ENCODE results near the gene SCD. TPM values are rescaled to one million over a fixed set of nuclear protein-coding genes. Genes with fewer than 3 reads are reported as not detected.

The SCD gene
- total and polyA plus RNA-seq, 10 of the 15 experiments (the other 5 are each of a cell fraction or from before 2014, with no cell fraction given), result 68.7 to 279 (median 99.5) TPM

DNA sequence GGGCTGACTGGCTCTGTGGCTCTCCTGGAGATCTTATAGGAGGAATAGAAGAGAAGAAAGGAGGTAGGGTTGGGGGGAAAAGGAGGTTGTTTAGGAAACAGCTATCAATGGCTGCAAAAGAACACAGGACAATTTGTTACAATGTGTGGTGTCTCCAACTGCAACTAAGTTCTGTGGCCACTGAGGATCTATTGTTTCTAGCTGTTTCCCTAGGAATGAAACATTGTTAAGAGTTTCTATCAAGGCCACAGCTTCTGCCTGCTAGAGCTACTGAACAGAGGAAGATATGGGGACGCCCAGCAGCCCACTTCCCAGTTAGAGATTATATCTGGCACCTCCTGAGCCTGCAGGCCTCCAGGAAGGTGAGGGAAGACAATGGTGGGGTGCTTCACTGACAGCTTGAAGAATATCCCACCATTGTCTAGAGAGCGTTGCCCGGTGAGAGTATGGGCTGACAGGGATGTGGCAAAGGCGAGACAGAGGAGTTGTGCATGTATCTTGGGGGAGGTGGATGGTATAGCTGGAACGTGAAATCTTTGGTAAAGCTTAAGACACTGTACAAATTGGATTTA is 4.0 kb downstream of the SCD start:
- CTCF ChIA-PET, result interaction anchor here (0.9 to 7.7 kb wide), 7 partner anchors 8 to 160 kb away, joined by 4 to 91 read pairs (median 18); no protein-coding TSS in a partner anchor
- Histone ChIP-seq H3K9me3 (replicated peaks; ENCODE audit: control insufficient read depth, insufficient read depth, low read length) (no peaks in the 10 kb centered on the region), H3K27me3 (replicated peaks in 1 of 2; ENCODE audit: control insufficient read depth in 2 of 2, insufficient read depth in 2 of 2, low read length in 1 of 2) (no peaks in the 10 kb centered on the region), H2AFZ (ENCODE audit: control insufficient read depth, low read depth, low read length) (no peak overlapping the region), H3K79me2 (ENCODE audit: control insufficient read depth, insufficient read depth, low read length) (peaks cover 66% of the 10 kb centered on the region), H3K4me3 (peak overlapping the region; percentile 86; the same call in 1 of the 2 replicates), H3K4me1 (ENCODE audit: control insufficient read depth, insufficient read depth, low read length) (peaks cover 11% of the 10 kb centered on the region), H4K20me1 (ENCODE audit: control insufficient read depth, insufficient read depth) (peaks cover 4% of the 10 kb centered on the region; the same call in 1 of the 2 replicates), H3K9ac (ENCODE audit: control insufficient read depth, insufficient read depth, low read length) (no peak overlapping the region; the same call in 1 of the 2 replicates), H3K4me2 (ENCODE audit: control insufficient read depth, insufficient read depth) (peak overlapping the region; percentile 73), H3K27ac (ENCODE audit: control insufficient read depth, insufficient read depth) (no peak overlapping the region), H3K36me3 (ENCODE audit: control insufficient read depth in 2 of 2, insufficient read depth in 2 of 2, low read length in 1 of 2) (peaks cover 6 to 57% of the 10 kb centered on the region in 2 experiments)
- WGBS (ENCODE audit: insufficient coverage, insufficient replicate concordance, low lambda C conversion rate, missing lambda C conversion rate), result 82% methylated on average over 5 of the region's 5 CpGs
- no peak for DNase-seq (ENCODE audit: low read depth, low spot score)
- in situ Hi-C loops (cut with MboI), result no loop called here
- POLR2A ChIA-PET, result interaction anchor here (0.7 to 11.8 kb wide), 5 partner anchors 15 to 29 kb away, joined by 3 to 191 read pairs (median 18); partner anchors contain the start of gene PKD2L1
- BruUV-seq (replicated peaks), result no TSS peak
- SMC1A ChIA-PET (ENCODE audit: uncharacterized antibody, unreplicated experiment), result interaction anchor here (1.2 to 17.4 kb wide), 10 partner anchors 9 to 168 kb away, joined by 3 to 277 read pairs (median 18); no protein-coding TSS in a partner anchor
- TF ChIP-seq NFYA (IDR thresholded peaks at IDR 0.05; ENCODE audit: borderline replicate concordance, low read depth, low read length) (no peak), E4F1 (IDR thresholded peaks at IDR 0.05; ENCODE audit: borderline replicate concordance, partially characterized antibody) (no peak), RB1 (IDR thresholded peaks at IDR 0.05; ENCODE audit: borderline replicate concordance) (no peak), CHD1 (IDR thresholded peaks at IDR 0.05; ENCODE audit: low read depth, low read length) (no peak), CHD4 (IDR thresholded peaks at IDR 0.05) (no peak), POLR2AphosphoS2 (IDR thresholded peaks at IDR 0.05; ENCODE audit: low read depth, low read length) (no peak), SP1 (IDR thresholded peaks at IDR 0.05; ENCODE audit: low read depth, low read length) (no peak), SUPT20H (IDR thresholded peaks at IDR 0.05; ENCODE audit: borderline replicate concordance, control insufficient read depth, low read depth, low read length) (no peak), MEF2B (IDR thresholded peaks at IDR 0.05; ENCODE audit: partially characterized antibody, poor library complexity, severe bottlenecking) (no peak), CREM (IDR thresholded peaks at IDR 0.05; ENCODE audit: low read depth) (no peak)
- TF ChIP-seq, protein P1, sequence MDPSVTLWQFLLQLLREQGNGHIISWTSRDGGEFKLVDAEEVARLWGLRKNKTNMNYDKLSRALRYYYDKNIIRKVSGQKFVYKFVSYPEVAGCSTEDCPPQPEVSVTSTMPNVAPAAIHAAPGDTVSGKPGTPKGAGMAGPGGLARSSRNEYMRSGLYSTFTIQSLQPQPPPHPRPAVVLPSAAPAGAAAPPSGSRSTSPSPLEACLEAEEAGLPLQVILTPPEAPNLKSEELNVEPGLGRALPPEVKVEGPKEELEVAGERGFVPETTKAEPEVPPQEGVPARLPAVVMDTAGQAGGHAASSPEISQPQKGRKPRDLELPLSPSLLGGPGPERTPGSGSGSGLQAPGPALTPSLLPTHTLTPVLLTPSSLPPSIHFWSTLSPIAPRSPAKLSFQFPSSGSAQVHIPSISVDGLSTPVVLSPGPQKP (IDR thresholded peaks at IDR 0.05; ENCODE audit: low read depth, low read length), result no peak
- TF ChIP-seq, protein P2, sequence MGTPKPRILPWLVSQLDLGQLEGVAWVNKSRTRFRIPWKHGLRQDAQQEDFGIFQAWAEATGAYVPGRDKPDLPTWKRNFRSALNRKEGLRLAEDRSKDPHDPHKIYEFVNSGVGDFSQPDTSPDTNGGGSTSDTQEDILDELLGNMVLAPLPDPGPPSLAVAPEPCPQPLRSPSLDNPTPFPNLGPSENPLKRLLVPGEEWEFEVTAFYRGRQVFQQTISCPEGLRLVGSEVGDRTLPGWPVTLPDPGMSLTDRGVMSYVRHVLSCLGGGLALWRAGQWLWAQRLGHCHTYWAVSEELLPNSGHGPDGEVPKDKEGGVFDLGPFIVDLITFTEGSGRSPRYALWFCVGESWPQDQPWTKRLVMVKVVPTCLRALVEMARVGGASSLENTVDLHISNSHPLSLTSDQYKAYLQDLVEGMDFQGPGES (IDR thresholded peaks at IDR 0.05), result no peak
- ATAC-seq, result no peak
- FAIRE-seq, result no peak
- intact Hi-C loops (cut with micrococcal nuclease; ENCODE audit: unreplicated experiment), result no loop called here
- RAD21 ChIA-PET (ENCODE audit: unreplicated experiment), result interaction anchor here (1.0 to 18.1 kb wide), 8 partner anchors 8 to 81 kb away, joined by 3 to 214 read pairs (median 10); no protein-coding TSS in a partner anchor

Measured in GM12878 (cell line).